22Rv1 (cell line): ENCODE results near the gene FBH1.

ENCODE experiments used
- ZFX ChIP-seq: fragments of 450-650 bp; IDR thresholded peaks from 2 replicates; pipeline ENCODE4 v1.6.1; 2017; ENCODE audit warnings: antibody characterized with exemption, borderline replicate concordance
- TF ChIP-seq, protein P1 (sequence below): fragments of 450-650 bp; IDR thresholded peaks from 2 replicates; pipeline ENCODE4 v1.5.1; 2017; ENCODE audit warnings: mild to moderate bottlenecking

DNA sequence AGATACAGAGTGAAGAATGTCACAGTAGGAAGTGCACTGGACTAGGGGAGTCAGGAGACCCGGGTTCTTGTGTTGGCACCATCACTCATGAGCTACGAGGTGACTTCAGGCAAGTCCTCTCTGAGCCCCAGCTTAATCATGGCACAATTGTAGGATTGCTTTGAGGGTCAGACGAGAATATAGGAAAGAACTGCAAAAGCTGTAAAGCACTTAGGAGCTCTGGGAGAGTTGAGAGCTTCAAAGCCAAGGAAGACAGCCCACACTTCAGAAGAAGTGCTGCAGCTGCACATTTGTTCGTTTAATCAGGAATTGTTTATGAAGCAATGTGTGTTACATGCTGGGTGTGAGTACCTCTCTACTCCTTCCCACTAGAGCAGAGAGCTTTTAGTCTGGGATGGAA is 4.4 kb downstream of the FBH1 start:
- TF ChIP-seq, protein P1, sequence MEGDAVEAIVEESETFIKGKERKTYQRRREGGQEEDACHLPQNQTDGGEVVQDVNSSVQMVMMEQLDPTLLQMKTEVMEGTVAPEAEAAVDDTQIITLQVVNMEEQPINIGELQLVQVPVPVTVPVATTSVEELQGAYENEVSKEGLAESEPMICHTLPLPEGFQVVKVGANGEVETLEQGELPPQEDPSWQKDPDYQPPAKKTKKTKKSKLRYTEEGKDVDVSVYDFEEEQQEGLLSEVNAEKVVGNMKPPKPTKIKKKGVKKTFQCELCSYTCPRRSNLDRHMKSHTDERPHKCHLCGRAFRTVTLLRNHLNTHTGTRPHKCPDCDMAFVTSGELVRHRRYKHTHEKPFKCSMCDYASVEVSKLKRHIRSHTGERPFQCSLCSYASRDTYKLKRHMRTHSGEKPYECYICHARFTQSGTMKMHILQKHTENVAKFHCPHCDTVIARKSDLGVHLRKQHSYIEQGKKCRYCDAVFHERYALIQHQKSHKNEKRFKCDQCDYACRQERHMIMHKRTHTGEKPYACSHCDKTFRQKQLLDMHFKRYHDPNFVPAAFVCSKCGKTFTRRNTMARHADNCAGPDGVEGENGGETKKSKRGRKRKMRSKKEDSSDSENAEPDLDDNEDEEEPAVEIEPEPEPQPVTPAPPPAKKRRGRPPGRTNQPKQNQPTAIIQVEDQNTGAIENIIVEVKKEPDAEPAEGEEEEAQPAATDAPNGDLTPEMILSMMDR: no peak
- TF ChIP-seq ZFX: no peak
